ENCODE results near the gene GPR158.

The GPR158 gene

DNA sequence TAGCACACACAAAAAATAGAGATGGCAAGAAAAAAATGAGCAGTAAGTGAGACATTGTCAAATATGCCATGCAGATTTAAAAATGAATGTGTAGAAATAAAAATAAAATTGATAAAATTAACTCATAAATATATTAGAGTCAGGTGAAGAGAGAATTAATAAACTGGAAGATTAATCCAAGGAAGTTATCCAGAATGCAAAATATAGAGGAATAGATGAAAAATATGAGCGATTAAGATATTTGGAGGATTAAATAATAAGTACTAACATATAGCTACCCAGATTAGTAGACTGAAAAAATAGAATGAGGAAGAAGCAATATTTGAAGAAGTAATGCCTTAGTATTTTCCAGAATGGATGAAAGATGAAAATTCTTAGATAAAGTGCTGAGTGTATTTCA is 103.4 kb downstream of the GPR158 start:
- no peak for DNase-seq (ENCODE audit: low spot score)
- TF ChIP-seq, protein P1, sequence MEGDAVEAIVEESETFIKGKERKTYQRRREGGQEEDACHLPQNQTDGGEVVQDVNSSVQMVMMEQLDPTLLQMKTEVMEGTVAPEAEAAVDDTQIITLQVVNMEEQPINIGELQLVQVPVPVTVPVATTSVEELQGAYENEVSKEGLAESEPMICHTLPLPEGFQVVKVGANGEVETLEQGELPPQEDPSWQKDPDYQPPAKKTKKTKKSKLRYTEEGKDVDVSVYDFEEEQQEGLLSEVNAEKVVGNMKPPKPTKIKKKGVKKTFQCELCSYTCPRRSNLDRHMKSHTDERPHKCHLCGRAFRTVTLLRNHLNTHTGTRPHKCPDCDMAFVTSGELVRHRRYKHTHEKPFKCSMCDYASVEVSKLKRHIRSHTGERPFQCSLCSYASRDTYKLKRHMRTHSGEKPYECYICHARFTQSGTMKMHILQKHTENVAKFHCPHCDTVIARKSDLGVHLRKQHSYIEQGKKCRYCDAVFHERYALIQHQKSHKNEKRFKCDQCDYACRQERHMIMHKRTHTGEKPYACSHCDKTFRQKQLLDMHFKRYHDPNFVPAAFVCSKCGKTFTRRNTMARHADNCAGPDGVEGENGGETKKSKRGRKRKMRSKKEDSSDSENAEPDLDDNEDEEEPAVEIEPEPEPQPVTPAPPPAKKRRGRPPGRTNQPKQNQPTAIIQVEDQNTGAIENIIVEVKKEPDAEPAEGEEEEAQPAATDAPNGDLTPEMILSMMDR (IDR thresholded peaks at IDR 0.05) = no peak
- Histone ChIP-seq H3K27ac (no peak overlapping the region), H3K4me3 (no peak overlapping the region)

DNA sequence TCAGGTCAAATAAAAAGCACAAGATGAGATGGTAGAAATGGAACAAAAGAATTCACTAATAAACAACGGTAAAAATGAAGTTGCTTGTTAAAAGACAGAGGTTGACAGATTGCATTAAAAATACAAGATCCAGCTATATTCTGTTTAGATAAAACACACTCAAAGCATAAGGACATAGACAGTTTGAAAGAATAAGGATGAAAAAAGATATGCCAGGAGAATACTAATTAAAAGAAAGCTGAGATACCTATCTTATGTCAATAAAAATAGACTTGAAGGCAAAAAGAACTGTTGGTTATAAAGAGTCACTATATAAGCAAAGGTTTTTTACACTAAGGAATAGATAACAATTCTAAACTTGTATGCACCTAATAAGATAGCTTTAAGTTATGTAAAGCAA is 105.3 kb downstream of the GPR158 start:
- Histone ChIP-seq H3K4me3 (no peak overlapping the region), H3K27ac (no peak overlapping the region)
- DNase-seq (ENCODE audit: low spot score) = no peak
- TF ChIP-seq, protein P1 (IDR thresholded peaks at IDR 0.05) = no peak

DNA sequence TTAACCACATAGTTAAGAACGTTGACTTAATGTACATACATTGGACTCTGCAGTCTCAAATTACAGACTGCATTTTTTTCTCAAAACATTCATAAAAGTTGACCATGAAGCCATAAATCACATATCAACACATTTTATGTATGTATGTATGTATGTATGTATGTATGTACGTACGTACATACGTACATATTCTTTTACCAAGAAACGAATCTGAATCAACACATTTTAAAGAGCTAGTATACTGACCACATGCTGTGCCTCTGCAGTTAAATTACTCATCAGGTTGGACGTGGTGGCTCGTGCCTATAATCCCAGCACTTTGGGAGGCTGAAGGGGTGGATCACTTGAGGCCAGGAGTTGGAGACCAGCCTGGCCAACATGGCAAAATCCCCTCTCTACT is 105.8 kb downstream of the GPR158 start:
- H3K27ac ChIP-seq = no peak overlapping the region
- TF ChIP-seq, protein P1 (IDR thresholded peaks at IDR 0.05) = no peak
- no peak overlapping the region for H3K4me3 ChIP-seq
- no peak for DNase-seq (ENCODE audit: low spot score)

DNA sequence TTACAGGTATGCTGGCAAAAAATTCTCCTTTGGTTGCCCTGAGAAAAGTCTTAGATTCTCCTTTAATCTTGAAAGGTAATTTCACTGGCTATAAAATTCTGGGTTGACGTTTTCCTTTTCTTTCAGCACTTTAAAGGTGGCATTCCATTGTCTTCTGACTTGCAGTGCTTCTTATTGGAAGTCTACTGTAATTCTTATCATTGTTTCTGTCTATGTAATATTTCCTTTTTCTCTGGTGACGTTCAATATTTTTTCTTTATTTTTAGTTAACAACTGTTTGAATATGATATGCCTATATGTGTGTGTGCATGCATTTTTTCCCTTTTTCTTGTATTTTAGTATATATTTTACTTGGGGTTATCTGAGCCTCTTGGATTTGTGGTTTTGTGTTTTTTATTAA is 111.0 kb downstream of the GPR158 start:
- no peak for DNase-seq (ENCODE audit: low spot score)
- TF ChIP-seq, protein P1 (IDR thresholded peaks at IDR 0.05) = no peak
- Histone ChIP-seq H3K27ac (no peak overlapping the region), H3K4me3 (no peak overlapping the region)

DNA sequence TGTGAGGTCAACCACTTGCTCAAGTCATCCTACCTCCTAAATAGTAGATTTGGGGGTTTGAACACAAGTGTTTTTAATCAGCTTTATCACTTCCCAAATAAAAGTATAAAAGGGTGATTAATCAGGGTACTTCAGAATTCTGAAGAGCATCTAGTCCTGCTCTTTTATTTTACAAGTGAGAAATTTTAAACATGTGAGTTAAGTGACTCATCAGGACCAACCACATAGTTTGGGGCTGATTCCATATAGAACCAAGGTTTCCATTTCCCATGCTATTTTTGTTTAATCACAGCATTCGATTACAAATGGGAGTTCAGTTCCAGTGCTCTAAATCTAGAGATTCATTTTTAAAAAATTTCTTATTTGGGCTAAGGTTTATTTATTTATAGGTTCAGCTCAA is 113.4 kb downstream of the GPR158 start:
- H3K27ac ChIP-seq = no peak overlapping the region

DNA sequence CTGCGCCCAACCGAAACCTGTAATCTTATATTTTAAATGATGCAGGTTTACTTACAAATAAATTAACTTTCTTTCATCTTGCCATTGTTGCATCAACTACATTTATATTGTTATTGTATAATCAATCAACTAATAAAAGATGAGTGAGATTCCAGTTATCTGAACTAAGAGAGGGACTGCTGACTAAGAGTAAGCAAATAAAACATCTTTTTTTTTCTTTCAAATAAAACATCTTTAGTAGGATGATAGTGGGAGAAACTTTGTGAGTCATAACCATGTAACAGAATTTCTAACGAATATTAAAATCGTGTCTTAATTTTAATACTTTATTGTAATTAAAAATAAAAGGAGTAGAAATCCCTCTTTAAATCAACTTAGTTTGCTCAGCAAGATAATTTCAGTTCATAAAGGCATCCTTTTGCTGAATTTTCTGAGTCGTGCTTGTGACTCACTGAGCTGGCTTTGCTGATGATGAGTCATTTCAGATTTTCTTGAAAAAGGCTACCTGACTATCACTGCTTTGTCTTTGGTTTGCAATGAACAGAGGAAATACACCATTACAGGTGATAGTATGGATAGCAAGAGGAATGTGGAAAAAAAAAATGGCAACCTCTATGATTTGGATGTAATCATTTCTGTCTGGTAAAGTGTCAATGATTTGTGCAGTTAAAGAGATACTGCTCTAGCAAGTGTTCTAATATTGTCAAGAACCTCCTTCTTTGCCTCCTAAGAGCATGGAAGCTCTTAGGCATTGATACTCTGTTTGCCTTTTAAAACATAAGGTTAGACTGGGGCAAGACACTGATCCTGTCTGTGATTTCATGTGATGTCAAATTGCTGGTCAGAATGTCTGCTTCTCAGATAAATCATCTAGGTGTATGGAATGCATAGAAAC is 119.5 kb downstream of the GPR158 start:
- H3K4me3 ChIP-seq = no peak overlapping the region
- no peak overlapping the region for H3K27ac ChIP-seq
- TF ChIP-seq, protein P1 (IDR thresholded peaks at IDR 0.05) = no peak
- DNase-seq (ENCODE audit: low spot score) = no peak

More for the DNA sequence above, 113.4 kb downstream of the GPR158 start:
- TF ChIP-seq, protein P1 (IDR thresholded peaks at IDR 0.05) = no peak
- no peak overlapping the region for H3K4me3 ChIP-seq
- DNase-seq (ENCODE audit: low spot score) = no peak

DNA sequence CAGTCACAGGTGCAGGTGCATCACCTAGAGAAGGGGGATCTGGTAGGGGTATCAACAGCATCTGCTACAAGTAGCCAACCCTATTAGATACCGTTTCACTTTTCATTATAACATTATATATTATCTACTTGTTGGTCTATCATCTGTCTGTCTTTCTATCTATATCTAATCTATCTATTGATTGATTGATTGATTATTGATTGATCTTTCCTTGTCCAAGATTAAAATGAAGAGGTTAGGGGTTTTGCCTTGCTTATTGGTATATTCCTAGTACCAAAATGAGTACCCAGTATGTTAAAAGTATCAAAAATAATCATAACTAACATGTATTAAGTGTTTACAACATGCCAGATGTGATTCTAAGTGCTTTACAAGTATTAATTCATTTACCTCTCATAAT is 121.5 kb downstream of the GPR158 start:
- TF ChIP-seq, protein P1 (IDR thresholded peaks at IDR 0.05) = no peak
- H3K27ac ChIP-seq = no peak overlapping the region
- no peak for DNase-seq (ENCODE audit: low spot score)
- H3K4me3 ChIP-seq = no peak overlapping the region

Data from coronary artery (tissue), 2 donors.